HL-60 (cell line): ENCODE results near the gene PDE6B.

Source experiments
- CTCF ChIP-seq: IDR thresholded peaks from one replicate; pipeline ENCODE4 v1.5.1; 2011; ENCODE audit warnings: low read length, control low read depth, inconsistent platforms; ENCODE audit not compliant: insufficient read depth
- GABPA ChIP-seq: IDR thresholded peaks from 2 replicates; pipeline ENCODE4 v1.6.1; 2012; ENCODE audit warnings: low read depth
- POLR2AphosphoS5 ChIP-seq: IDR thresholded peaks from 2 replicates; pipeline ENCODE4 v1.6.1; 2012; ENCODE audit warnings: low read depth
- REST ChIP-seq: IDR thresholded peaks from 2 replicates; pipeline ENCODE4 v1.6.1; 2012; ENCODE audit warnings: low read depth; ENCODE audit not compliant: insufficient replicate concordance

- TF ChIP-seq CTCF (no peak), REST (no peak), POLR2AphosphoS5 (no peak), GABPA (no peak)
These were observed 11.3 kb downstream of the PDE6B start for GRCh38 chr4:636628-637159.
